NCI-H146 treated with DMSO at 0.1 percent for 48 hours (cell line): Measurements from ENCODE around the gene DNAH17.

ENCODE experiments used
- DNase-seq: peaks from one replicate; lab custom pipeline; 2025; ENCODE audit not compliant: unreplicated experiment; lab: John Stamatoyannopoulos, UW

The DNAH17 gene

DNA sequence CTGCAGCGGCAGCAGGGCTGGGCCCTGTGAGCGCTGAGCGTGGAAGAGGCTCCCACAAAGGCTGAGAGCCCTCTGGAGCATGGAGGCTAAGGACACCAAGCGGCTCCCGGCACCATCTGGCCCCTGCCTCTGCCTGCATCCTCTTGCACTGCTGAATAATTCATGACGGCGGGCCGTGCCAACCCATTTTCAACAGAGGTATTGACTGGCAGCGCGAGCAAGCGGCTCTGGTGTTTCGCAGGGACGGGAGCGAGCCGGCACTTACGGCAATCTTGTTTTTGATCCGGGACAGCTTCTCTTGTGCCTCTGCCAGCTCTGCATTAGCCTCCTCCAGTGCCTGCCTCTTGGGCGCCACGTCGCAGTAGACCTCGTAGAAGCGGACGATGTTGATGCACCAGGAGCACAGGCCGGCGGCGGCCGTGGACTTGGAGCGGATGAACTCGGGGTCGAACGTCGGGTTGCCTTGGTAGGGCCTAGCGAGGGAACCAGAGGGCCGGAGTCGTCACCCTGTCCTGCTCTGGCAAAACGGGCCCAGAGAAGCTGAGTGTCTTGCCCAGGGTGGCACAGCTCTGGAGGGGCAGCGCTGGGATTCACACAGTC is 118.4 kb downstream of the DNAH17 start:
- DNase-seq: no peak

DNA sequence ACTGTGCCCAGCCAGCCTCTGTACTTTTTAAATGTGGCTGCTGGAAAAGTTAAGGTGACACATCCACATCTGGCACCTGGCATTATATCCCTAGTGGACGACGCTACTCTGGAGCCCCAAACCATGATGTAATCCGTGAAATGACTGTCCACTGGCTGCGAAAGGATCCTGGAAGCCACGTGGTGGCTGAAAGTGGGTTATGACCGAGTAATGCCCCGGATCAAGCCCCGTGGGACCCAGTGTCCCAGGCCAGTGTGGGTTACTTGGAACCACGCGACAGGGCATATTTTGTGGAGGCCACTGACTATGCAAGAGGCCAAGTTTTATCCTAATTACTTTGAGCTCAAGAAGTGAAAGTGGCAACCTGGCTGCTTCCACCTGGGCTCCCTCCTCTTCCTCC is 119.1 kb downstream of the DNAH17 start:
- DNase-seq: no peak

DNA sequence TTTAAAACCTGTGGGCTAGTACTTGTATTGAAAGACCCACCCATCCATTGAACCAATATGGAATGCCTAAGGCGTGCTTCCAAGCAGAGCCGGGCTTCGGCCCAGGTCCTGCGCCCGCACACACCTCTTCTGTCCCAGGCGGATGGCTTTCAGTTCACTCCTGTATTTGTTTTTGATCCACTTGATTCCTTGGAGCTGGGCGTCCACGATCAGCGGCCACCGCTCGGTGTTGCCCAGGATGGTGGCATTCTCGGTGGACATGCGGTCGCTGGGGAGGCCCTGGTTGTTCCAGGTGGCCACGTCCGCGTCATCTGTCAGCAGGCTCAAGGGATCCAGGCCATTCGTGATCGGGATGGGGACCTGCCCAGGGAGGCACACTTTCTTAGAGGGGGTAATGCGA is 122.8 kb downstream of the DNAH17 start:
- no peak for DNase-seq

DNA sequence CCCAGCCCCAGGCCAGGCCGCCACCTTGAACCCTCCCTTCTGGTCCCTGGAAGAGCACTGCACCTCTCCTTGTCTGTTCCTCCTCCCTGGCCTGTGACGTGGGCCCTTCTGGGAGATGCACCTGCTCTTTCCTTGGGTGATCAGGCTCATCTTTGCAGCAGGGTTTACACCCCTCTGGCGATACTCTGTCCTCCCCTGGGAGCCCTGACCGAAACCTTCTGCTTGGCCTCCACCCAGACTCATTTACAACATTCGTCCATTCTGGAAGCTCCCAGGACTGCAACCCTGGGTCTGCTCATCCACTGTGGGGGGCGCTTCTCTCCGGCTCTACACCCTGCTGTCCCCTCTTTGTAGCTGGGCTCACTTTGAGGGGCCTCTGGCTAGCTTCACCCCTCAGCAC is 125.4 kb downstream of the DNAH17 start:
- no peak for DNase-seq

DNA sequence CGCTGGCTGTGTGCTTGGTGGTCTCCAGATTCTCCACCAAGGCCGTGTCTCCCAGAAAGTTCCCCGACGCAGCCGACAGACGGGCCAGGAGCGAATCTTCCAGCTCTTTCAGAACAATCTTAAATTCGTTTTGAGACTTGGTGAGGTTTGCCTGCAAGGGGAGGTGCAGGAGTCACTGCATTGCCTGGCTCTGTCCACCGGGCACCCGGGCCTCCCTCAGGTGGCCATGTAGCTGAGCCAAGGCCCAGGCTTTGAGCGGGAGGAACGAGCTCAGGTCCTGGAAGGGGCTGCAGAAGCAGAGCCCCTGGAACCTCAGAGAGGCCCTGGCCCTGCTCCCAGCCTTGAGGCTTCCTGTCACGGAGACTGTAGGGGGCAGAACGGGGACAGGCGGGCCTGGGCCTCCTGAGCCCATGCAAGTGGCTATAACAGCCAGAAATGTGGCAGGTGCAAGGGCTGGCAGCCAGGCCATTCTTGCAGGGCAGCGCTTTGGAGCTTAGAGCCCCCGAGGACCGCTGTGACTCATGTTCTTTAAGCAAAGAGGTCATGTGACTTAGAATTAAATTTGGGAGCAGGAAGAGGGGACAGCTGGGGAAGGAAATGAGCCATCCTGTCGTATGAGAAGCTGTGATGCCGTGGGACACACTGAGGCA is 126.4 kb downstream of the DNAH17 start:
- no peak for DNase-seq

- DNase-seq: no peak
Measured at GRCh38 chr17:78449983-78450595, 127.1 kb downstream of the DNAH17 start.

GRCh38 chr17:78448356-78448993 is 128.7 kb downstream of the DNAH17 start:
- DNase-seq: no peak

DNA sequence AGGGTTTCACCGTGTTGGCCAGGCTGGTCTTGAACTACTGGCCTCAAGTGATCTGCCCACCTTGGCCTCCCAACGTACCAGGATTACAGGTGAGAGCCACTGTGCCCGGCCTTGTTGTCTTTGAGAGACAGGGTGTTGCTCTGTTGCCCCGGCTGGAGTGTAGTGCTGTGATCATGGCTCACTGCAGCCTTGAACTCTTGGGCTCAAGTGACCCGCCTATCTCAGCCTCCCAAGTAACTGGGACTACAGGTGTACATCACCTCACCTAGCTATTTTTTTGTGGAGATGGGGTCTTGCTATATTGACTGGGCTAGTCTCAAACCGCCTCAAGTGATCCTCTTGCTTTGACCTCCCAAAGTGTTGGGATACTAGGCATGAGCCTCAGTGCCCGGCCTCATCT is 130.4 kb downstream of the DNAH17 start:
- DNase-seq: no peak

- no peak for DNase-seq
Measured at GRCh38 chr17:78444392-78444791, 132.8 kb downstream of the DNAH17 start.

GRCh38 chr17:78442648-78443218 is 134.5 kb downstream of the DNAH17 start:
- DNase-seq: no peak

GRCh38 chr17:78441271-78441971 is 135.8 kb downstream of the DNAH17 start:
- no peak for DNase-seq

GRCh38 chr17:78438694-78439325 is 138.4 kb downstream of the DNAH17 start:
- no peak for DNase-seq

DNA sequence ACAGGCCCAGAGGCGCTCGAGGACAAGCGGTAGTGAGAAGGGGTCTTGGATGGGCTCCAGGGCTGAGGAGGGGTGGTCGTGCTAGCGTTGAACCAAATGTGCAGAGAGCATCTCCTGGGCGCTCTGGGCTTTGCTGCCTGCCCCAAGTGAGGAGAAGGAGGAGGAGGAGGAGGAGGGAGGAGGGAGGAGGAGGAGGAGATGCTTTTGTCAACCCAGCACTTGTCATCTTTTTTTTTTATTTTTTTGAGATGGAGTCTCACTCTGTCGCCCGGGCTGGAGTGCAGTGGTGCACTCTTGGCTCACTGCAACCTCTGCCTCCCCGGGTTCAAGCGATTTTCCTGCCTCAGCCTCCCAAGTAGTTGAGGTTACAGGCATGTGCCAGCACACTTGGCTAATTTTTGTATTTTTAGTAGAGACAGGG is 138.9 kb downstream of the DNAH17 start:
- no peak for DNase-seq

- DNase-seq: no peak
Measured at GRCh38 chr17:78437508-78438169, 139.6 kb downstream of the DNAH17 start.

GRCh38 chr17:78435330-78436005 is 141.7 kb downstream of the DNAH17 start:
- no peak for DNase-seq

DNA sequence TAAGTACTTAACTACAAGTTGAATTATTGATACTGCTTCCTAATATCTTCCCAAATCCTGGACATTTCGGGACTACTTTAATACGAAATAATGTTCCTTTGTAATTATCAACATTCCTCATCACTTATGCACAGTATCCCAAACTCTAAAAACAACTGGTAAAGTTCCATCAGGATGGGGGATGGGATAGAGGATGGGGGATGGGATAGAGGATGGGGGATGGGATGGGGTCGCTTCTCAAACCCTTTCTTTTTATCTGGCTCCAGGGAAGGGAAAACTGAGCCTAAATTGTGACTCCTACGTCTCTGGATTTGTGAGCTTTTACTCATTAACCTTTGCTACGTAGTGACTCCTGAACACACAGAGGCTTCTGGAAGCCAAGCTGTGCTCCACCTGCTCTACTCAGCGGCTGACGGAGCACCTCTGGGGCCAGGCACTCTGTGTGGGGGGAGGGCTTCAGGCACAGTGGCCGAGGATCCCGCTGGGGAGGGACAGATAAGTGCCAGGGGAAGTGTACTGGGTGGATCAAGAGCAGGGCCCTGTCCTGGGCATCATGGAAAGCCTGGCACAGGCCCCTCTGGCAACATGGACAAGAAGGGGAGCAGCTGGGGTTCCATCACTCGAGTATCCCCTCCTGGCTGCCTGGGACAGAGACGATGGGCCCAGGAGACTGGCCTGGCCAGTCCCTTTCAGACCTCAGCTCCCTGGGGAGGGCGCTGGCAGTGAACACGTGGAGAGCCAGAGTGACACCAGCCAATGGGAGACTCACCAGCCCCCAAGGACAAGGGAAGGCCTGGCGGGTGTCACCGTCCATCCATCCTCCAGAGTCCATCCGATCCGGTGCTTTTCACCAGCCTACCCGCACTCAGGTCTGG is 142.5 kb downstream of the DNAH17 start:
- no peak for DNase-seq

DNA sequence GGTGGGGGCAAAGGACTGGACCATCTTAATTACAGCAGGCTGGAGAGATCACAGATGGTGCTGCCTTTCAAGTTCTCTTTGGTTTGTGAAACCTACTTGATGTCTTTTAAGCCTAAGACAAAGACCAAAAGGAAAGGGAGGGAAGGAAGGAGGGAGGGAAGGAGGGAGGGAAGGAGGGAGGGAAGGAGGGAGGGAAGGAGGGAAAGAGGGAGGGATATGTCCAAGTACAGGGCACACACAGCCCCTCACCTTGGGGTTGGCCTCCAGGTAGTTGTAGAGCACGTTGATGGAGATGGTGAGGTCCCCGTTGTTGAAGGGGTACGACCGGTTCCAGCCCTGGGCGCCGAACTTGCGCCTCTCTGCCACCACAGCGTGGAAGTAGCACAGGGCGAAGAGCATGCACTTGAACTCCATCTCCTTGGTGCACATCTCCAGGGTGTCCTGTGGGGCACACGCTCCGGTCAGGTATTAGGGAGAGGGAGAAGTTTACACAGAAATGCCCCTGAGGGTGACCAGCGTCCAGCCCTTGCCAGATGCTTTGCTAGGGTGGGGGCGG is 143.3 kb downstream of the DNAH17 start:
- no peak for DNase-seq

DNA sequence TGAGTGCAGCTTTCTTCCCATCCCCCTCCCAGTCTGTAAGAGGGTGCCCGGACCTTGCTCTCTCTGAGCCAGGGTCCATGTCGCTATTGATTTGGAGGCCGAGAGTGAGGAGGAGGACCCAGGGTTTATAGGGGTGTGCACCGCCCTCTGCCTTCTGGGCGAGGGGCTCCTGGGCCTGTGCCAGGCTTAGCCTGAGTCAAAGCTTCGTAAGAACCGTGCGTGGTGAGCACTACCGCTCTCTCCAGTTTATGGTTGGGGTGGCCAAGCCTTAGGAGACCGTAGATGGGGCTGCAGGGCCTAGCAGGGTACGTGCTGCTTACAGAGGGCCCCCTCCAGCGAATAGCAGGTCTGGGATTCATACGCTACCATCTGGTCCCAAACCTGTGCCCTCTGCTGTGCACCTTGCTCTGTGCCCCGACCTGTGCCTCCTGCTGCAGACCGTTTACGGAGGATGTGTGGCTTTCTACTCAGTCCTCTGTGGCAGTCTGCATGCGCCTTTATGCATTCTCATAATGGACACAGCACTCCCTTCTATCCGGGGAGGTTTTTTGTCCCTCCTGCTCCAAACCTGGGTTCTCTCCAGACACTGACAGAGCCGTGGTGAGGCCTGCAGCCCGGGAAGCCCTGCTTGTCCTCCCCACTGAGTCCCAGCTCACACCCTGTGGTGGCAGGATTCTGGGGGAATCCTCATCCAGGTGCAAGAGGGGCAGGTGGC is 144.0 kb downstream of the DNAH17 start:
- no peak for DNase-seq
